ENCODE measurements around the gene ROR1. TPM values are rescaled to one million over a fixed set of nuclear protein-coding genes. Genes with fewer than 3 reads are reported as not detected.

ROR1 gene
- total RNA-seq, 1 donor from 2014 or later = 2.0 TPM

- FAIRE-seq = no peak
Measured at GRCh38 chr1:63848733-63849132, 74.9 kb downstream of the ROR1 start.

GRCh38 chr1:63849149-63849548 lies 75.3 kb downstream of the ROR1 start:
- DNase-seq (ENCODE audit: low spot score in 2 of 2) (no peak), FAIRE-seq (no peak)

More at GRCh38 chr1:63848733-63849132, 74.9 kb downstream of the ROR1 start:
- DNase-seq (ENCODE audit: low spot score in 2 of 2) = no peak

GRCh38 chr1:63854091-63854490 lies 80.3 kb downstream of the ROR1 start:
- FAIRE-seq (no peak), DNase-seq (ENCODE audit: low spot score in 2 of 2) (no peak)

GRCh38 chr1:63855942-63856341 lies 82.1 kb downstream of the ROR1 start:
- FAIRE-seq = no peak
- no peak for DNase-seq (ENCODE audit: low spot score in 2 of 2)

GRCh38 chr1:63856924-63857323 lies 83.1 kb downstream of the ROR1 start:
- DNase-seq (ENCODE audit: low spot score in 2 of 2) (no peak), FAIRE-seq (no peak)

- FAIRE-seq = no peak
- no peak for DNase-seq (ENCODE audit: low spot score in 2 of 2)
Measured at GRCh38 chr1:63857478-63857877, 83.7 kb downstream of the ROR1 start.

GRCh38 chr1:63858153-63858552 lies 84.3 kb downstream of the ROR1 start:
- DNase-seq (ENCODE audit: low spot score in 2 of 2) (no peak), FAIRE-seq (no peak)

- FAIRE-seq (no peak), DNase-seq (ENCODE audit: low spot score in 2 of 2) (no peak)
Measured at GRCh38 chr1:63859480-63860275, 85.9 kb downstream of the ROR1 start.

GRCh38 chr1:63861052-63861691 lies 87.4 kb downstream of the ROR1 start:
- no peak for DNase-seq (ENCODE audit: low spot score in 2 of 2)
- no peak for FAIRE-seq

GRCh38 chr1:63863145-63863544 lies 89.3 kb downstream of the ROR1 start:
- no peak for DNase-seq (ENCODE audit: low spot score in 2 of 2)
- FAIRE-seq = no peak

GRCh38 chr1:63864224-63864641 lies 90.4 kb downstream of the ROR1 start:
- DNase-seq (ENCODE audit: low spot score in 2 of 2) (no peak), FAIRE-seq (no peak)

- FAIRE-seq (no peak), DNase-seq (ENCODE audit: low spot score in 2 of 2) (no peak)
Measured at GRCh38 chr1:63865561-63865960, 91.7 kb downstream of the ROR1 start.

GRCh38 chr1:63866084-63866483 lies 92.3 kb downstream of the ROR1 start:
- FAIRE-seq = no peak
- DNase-seq (ENCODE audit: low spot score in 2 of 2) = no peak

GRCh38 chr1:63867429-63868176 lies 93.8 kb downstream of the ROR1 start:
- FAIRE-seq = no peak
- DNase-seq (ENCODE audit: low spot score in 2 of 2) = no peak

- FAIRE-seq = no peak
- DNase-seq (ENCODE audit: low spot score in 2 of 2) = no peak
Measured at GRCh38 chr1:63868268-63868781, 94.5 kb downstream of the ROR1 start.

GRCh38 chr1:63870152-63870551 lies 96.3 kb downstream of the ROR1 start:
- FAIRE-seq (no peak), DNase-seq (ENCODE audit: low spot score in 2 of 2) (no peak)

- DNase-seq (ENCODE audit: low spot score in 2 of 2) (no peak), FAIRE-seq (no peak)
Measured at GRCh38 chr1:63871463-63871862, 97.6 kb downstream of the ROR1 start.

GRCh38 chr1:63873751-63874150 lies 99.9 kb downstream of the ROR1 start:
- DNase-seq (ENCODE audit: low spot score in 2 of 2) (no peak), FAIRE-seq (no peak)

- DNase-seq (ENCODE audit: low spot score in 2 of 2) (no peak), FAIRE-seq (no peak)
Measured at GRCh38 chr1:63874278-63874880, 100.6 kb downstream of the ROR1 start.

- DNase-seq (ENCODE audit: low spot score in 2 of 2) = no peak
- no peak for FAIRE-seq
Measured at GRCh38 chr1:63875636-63876035, 101.8 kb downstream of the ROR1 start.
